ENCODE data around the gene EHMT2. TPM values are rescaled to one million over a fixed set of nuclear protein-coding genes. Genes with fewer than 3 reads are reported as not detected.
"Not testable (repeated sequence)": the region's sequence is repeated elsewhere in the genome, so short reads cannot be mapped to it uniquely, and the experiment has no call there.

The EHMT2 gene
- total and polyA plus RNA-seq, 2 of the 13 experiments (the other 11 are each of a cell fraction or from before 2014, with no cell fraction given): 55.2 to 69.2 TPM

GRCh38 chr6:31838114-31838553 is 59.4 kb downstream of the EHMT2 start:
- peaks cover 35% of the 10 kb centered on the region for H3K79me2 ChIP-seq (ENCODE audit: insufficient read depth, low read length)
- 89% methylated on average over 9 of the region's 9 CpGs for WGBS (ENCODE audit: low lambda C conversion rate)
- FAIRE-seq; H2AFZ ChIP-seq (ENCODE audit: low read length); in situ Hi-C loops (cut with HindIII; ENCODE audit: extremely low pct_ligation_motif_present, low pct_unique_long_range_greater_than_20kb); H3K27me3 ChIP-seq (ENCODE audit: control insufficient read depth in 1 of 2, insufficient read depth in 2 of 2, low read length in 2 of 2); H3K9me3 ChIP-seq (ENCODE audit: low read length); BruUV-seq (replicated peaks); ATAC-seq; DNase-seq (ENCODE audit: low spot score); CTCF ChIA-PET (ENCODE audit: low intra/inter-chr PET ratio, low total read pairs); TF ChIP-seq NONO (IDR thresholded peaks at IDR 0.05): not testable (repeated sequence)
- intact Hi-C loops (cut with micrococcal nuclease; ENCODE audit: unreplicated experiment): loop anchor here (10.0 kb wide), 1 partner anchor 117 kb away; the partner anchor contains the start of genes NELFE and SKIC2
- H3K4me2 ChIP-seq (ENCODE audit: low read depth, low read length): peak overlapping the region; percentile 84
- POLR2A ChIA-PET: interaction anchor here (0.6 to 15.7 kb wide), 11 partner anchors 9 to 100 kb away, joined by 3 to 264 read pairs (median 8); partner anchors contain the start of genes HSPA1B, MSH5 and NEU1
- peak overlapping the region; percentile 75 to 98 (median 93); a peak in 5 of 6 replicates for H3K4me3 ChIP-seq (replicated peaks in 1 of 3; ENCODE audit: insufficient read depth in 1 of 3, low read depth in 2 of 3, low read length in 3 of 3)
- H3K36me3 ChIP-seq (replicated peaks in 1 of 2; ENCODE audit: control insufficient read depth in 1 of 2, insufficient read depth in 2 of 2, low read length in 2 of 2): peaks cover 12 to 33% of the 10 kb centered on the region in 2 experiments
- H3K9ac ChIP-seq (ENCODE audit: insufficient read depth, low read depth, low read length): peak overlapping the region; percentile 98; the same call in 1 of the 2 replicates
- peaks cover 44% of the 10 kb centered on the region for H3K4me1 ChIP-seq (ENCODE audit: insufficient read depth, low read length)
- H3K27ac ChIP-seq (ENCODE audit: extremely low read length, insufficient read depth, low read length): peak overlapping the region; percentile 4
- H4K20me1 ChIP-seq (ENCODE audit: insufficient read depth, low read length): peaks cover 43% of the 10 kb centered on the region
- TF ChIP-seq HDAC1 (CRISPR knock-in tag; IDR thresholded peaks at IDR 0.05): 0 out of 2 replicates have a peak, but pooled peaks have one; percentile 14
- 0 out of 2 replicates have a peak, but pooled peaks have one; percentile 23 for TF ChIP-seq ZNF563 (CRISPR knock-in tag; IDR thresholded peaks at IDR 0.05)
- TF ChIP-seq NONO (CRISPR knock-in tag; conservative IDR thresholded peaks at IDR 0.05): peak; percentile 40; the same call in 1 of the 2 replicates
- 0 out of 2 replicates have a peak, but pooled peaks have one; percentile 26 for TF ChIP-seq ZNF414 (CRISPR knock-in tag; IDR thresholded peaks at IDR 0.05)
- TF ChIP-seq KMT2A (CRISPR knock-in tag; IDR thresholded peaks at IDR 0.05): 0 out of 2 replicates have a peak, but pooled peaks have one; percentile 12
- TF ChIP-seq ZNF460 (CRISPR knock-in tag; IDR thresholded peaks at IDR 0.05; ENCODE audit: borderline replicate concordance): peak; percentile 33; the same call in 1 of the 2 replicates
- 0 out of 2 replicates have a peak, but pooled peaks have one; percentile 56 for TF ChIP-seq ZBTB4 (CRISPR knock-in tag; IDR thresholded peaks at IDR 0.05; ENCODE audit: borderline replicate concordance)
- TF ChIP-seq SRY (CRISPR knock-in tag; IDR thresholded peaks at IDR 0.05): 0 out of 2 replicates have a peak, but pooled peaks have one; percentile 24
- TF ChIP-seq RBFOX2 (IDR thresholded peaks at IDR 0.05; ENCODE audit: low read depth, low read length): peak; percentile 30
- TF ChIP-seq NKX3-1 (CRISPR knock-in tag; IDR thresholded peaks at IDR 0.05): 0 out of 2 replicates have a peak, but pooled peaks have one; percentile 29
- 0 out of 2 replicates have a peak, but pooled peaks have one; percentile 8 for TF ChIP-seq ZC3H4 (CRISPR knock-in tag; IDR thresholded peaks at IDR 0.05; ENCODE audit: borderline replicate concordance)
- TF ChIP-seq POLR2G (IDR thresholded peaks at IDR 0.05; ENCODE audit: low read depth, low read length): peak; percentile 44
- TF ChIP-seq NCOA1 (CRISPR knock-in tag; IDR thresholded peaks at IDR 0.05): 0 out of 2 replicates have a peak, but pooled peaks have one; percentile 48

Data from HepG2 (cell line).